GM21526 (cell line): ENCODE data around the gene PLEKHA1.

Source experiments
- ATAC-seq: cut with Tn5 transposase; IDR thresholded peaks from one replicate; pipeline ENCODE4 v1.9.1; 2021; ENCODE audit warnings: moderate library complexity; ENCODE audit not compliant: unreplicated experiment, low FRiP score

PLEKHA1 gene

GRCh38 chr10:122419876-122420623 lies 45.5 kb downstream of the PLEKHA1 start:
- no peak for ATAC-seq

GRCh38 chr10:122420624-122421007 lies 46.1 kb downstream of the PLEKHA1 start:
- ATAC-seq = no peak

GRCh38 chr10:122421054-122421625 lies 46.6 kb downstream of the PLEKHA1 start:
- ATAC-seq = no peak

- ATAC-seq = no peak
Observed at GRCh38 chr10:122421742-122422141, 47.2 kb downstream of the PLEKHA1 start.

GRCh38 chr10:122422266-122422989 lies 47.9 kb downstream of the PLEKHA1 start:
- no peak for ATAC-seq

GRCh38 chr10:122424059-122424458 lies 49.6 kb downstream of the PLEKHA1 start:
- no peak for ATAC-seq

GRCh38 chr10:122426829-122427228 lies 52.3 kb downstream of the PLEKHA1 start:
- ATAC-seq = no peak

GRCh38 chr10:122427280-122427679 lies 52.8 kb downstream of the PLEKHA1 start:
- no peak for ATAC-seq

- no peak for ATAC-seq
Observed at GRCh38 chr10:122435212-122435827, 60.8 kb downstream of the PLEKHA1 start.

- ATAC-seq = no peak
Observed at GRCh38 chr10:122441961-122442360, 67.5 kb downstream of the PLEKHA1 start.

- no peak for ATAC-seq
Observed at GRCh38 chr10:122445469-122445868, 71.0 kb downstream of the PLEKHA1 start.

- ATAC-seq = no peak
Observed at GRCh38 chr10:122445904-122446303, 71.4 kb downstream of the PLEKHA1 start.

GRCh38 chr10:122446668-122447423 lies 72.3 kb downstream of the PLEKHA1 start:
- ATAC-seq = no peak

GRCh38 chr10:122448600-122448999 lies 74.1 kb downstream of the PLEKHA1 start:
- no peak for ATAC-seq

- ATAC-seq = no peak
Observed at GRCh38 chr10:122449153-122449552, 74.6 kb downstream of the PLEKHA1 start.

- no peak for ATAC-seq
Observed at GRCh38 chr10:122450353-122450990, 76.0 kb downstream of the PLEKHA1 start.

GRCh38 chr10:122454071-122454470 lies 79.6 kb downstream of the PLEKHA1 start:
- ATAC-seq = no peak

- ATAC-seq = no peak
Observed at GRCh38 chr10:122454603-122455080, 80.1 kb downstream of the PLEKHA1 start, which contains the start of gene ARMS2. ARMS2 (plus strand) TSS chr10:122454653; CDS start chr10:122454728, 75 bp downstream.

GRCh38 chr10:122455376-122456079 lies 81.0 kb downstream of the PLEKHA1 start:
- no peak for ATAC-seq
